Sigmoid colon (tissue), 3 donors: ENCODE data around the gene SETD3.

Experiments
- POLR2A ChIP-seq, 2 donors: fragments of 450-650 bp; IDR thresholded peaks; one replicate each; pipeline ENCODE4 v1.6.1; 2016; ENCODE audit warnings: antibody characterized with exemption in 2 of 2, mild to moderate bottlenecking in 2 of 2, moderate library complexity in 2 of 2
- TF ChIP-seq, protein P1 (sequence below), 4 experiments: fragments of 450-650 bp in 3 of 4; fragments of 200-600 bp in 1 of 4; IDR thresholded peaks; one replicate each; pipeline ENCODE4 v1.5.1; 2016 to 2019; ENCODE audit warnings: antibody characterized with exemption in 4 of 4, mild to moderate bottlenecking in 3 of 4, moderate library complexity in 2 of 4

DNA sequence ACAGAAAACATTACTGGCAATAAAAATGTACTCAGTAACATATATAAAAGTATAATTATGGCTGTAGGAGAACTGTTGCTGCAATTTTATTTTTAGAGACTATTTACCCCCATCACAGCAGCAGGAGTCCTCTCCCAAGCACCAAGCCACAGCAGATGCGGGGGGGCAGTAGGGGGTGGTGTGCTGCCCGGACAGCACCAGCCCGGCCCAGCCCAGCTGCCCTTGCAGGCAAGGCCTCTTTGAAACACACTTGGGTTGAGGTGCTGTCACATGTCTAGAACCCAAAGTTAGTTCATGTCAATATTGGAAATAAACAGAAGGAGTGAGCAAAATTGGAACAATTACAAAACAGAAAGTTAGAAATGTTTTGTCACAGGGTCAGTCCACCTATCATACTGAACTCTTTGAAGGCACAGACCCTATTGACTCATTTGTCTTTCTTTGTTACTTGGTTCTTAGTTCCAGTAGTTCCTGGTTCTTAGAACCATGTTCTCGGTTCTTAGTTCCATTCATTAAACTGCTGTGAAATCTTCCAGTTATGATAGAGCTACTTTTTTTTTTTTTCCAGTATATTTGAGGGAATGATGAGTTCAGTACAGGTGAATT, 23.3 kb upstream of the SETD3 start:
- TF ChIP-seq, protein P1, sequence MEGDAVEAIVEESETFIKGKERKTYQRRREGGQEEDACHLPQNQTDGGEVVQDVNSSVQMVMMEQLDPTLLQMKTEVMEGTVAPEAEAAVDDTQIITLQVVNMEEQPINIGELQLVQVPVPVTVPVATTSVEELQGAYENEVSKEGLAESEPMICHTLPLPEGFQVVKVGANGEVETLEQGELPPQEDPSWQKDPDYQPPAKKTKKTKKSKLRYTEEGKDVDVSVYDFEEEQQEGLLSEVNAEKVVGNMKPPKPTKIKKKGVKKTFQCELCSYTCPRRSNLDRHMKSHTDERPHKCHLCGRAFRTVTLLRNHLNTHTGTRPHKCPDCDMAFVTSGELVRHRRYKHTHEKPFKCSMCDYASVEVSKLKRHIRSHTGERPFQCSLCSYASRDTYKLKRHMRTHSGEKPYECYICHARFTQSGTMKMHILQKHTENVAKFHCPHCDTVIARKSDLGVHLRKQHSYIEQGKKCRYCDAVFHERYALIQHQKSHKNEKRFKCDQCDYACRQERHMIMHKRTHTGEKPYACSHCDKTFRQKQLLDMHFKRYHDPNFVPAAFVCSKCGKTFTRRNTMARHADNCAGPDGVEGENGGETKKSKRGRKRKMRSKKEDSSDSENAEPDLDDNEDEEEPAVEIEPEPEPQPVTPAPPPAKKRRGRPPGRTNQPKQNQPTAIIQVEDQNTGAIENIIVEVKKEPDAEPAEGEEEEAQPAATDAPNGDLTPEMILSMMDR (IDR thresholded peaks at IDR 0.05) = no peak
- TF ChIP-seq POLR2A (IDR thresholded peaks at IDR 0.05) = no peak
